CD4-positive, alpha-beta T cell treated with Interleukin-2 at 100 ng/mL for 4 hours (primary cell): ENCODE data around the gene DISC1.
"Not testable (repeated sequence)": the region's sequence is repeated elsewhere in the genome, so short reads cannot be mapped to it uniquely, and the experiment has no call there.

Source experiments
- DNase-seq: peaks from one replicate; pipeline ENCODE4 v3.0.0-alpha.2; 2020; ENCODE audit warnings: low spot score

DISC1 gene

DNA sequence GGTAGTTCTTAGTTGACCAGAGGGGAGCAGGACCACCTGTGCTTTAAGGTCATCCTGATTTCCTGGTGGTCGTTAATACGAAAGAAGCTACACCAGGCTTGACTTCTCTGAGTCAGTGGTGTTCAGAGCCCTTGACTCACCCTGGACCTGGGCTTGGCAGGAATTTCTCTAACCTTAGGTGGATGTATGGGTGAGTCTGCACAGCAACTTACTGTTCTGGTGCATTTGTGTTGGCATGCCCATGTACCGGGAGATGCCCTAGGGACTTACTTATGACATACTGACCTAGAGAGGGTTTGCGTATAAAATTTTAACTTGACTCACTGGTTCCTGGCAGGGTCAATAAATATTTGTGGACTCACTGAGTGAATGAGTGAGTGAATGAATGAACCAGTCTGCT lies 304.6 kb downstream of the DISC1 start:
- DNase-seq, result no peak

DNA sequence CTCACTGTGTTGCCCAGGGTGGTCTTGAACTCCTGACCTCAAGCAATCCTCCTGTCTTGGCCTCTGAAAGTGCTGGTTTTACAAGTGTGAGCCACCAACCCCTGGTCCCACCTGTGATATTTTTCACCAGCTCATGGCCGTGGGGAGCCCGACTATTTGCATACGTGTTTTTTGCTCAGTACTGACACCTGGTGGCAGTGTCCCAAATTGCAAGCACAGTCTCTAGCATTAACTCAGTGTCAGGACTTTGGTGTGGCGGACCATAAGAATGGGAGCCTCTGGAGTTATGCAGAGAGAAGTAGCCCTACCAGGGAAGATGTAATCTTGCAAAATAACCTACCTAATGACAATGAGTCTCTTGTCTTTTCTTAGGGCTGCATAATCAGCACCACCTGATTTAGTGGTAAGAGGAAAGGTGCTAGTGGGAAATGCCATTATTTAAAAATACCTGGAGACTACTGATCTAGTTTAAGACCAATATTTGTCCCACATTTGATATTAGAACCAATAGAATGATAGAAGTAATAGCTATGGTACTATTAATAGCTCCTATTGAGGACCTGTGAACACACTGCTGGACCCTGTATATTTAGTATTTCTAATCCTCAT lies 305.4 kb downstream of the DISC1 start:
- peak; percentile 31 for DNase-seq

DNA sequence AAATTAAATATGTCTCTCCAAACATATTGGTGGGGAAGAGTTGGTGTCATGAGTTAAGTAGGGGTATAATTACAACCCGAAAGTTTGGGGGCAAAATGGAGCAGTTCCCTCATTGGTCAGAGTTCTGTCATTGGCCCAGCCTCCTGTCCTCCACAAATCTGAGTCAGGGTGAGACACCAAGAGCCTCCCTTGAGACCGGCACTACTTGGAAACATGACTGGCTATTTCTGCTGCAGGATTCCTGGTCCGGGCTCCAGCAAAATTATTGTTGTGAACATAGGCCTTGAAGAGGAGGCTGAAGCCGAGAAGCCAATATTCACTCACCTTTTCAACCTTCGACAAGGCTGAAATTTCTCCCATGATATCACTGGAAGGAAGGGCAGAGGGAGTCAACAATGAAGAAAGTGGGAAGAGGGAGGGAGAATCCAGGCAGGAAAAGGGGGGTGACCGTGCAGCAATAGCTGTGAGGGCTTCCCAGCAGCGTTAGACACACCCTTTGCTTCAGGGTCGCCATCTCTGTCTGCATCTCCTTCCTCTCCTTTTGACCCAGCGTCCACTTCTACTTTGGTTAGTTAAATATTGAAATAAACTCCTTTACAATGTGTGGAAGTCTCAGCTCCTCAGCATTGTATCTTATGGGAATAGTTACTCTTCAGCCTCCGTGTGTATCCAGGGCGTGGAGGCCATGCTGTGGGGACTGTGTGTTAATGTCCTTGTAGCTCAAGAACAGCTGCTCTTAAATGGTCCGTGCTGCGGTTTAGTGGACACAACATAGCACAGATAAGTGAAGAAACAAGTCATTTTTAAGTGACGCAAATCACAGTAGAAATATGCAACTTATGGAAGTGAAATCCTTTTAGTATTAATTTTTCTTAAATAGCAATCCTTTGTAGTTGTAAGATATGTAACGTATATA lies 307.4 kb downstream of the DISC1 start:
- no peak for DNase-seq

DNA sequence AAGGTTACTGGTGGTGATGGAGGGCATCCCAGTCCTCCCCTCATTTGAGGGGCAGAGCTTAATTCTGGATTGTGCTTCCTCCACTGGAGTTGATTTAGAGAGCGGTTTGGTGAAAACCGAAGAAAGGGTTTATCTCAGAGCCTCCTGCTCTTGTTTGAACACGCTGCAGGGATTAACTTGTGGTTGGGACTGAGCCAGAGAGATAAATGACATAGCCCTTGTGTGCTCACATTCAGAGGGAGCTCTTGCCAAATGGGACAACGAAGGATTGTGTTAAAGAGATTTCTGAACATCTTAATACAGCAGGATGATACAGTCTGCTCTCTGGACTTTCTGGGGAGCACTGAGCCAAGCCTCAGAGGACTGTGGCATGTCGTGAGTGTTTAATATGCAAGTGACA lies 308.2 kb downstream of the DISC1 start:
- no peak for DNase-seq

DNA sequence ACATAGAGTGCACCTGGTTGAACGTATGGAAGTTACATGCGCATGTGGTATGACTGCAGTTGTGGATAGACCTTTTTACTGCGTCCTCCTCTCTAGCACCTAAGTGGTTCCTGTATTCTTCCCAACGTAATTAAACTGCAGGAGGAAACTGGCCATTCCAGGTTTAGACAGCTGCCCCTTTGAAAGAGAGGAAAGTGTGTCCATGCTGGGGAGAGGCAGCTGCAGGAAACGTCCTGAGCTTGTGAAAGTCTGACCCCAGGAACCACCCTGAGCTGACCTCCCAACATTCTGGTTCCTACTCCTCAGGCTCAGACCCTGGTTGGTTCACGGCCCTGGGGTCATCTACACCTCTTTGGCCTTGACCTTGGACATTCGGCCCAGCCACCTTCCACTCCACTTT lies 309.3 kb downstream of the DISC1 start:
- no peak for DNase-seq

DNA sequence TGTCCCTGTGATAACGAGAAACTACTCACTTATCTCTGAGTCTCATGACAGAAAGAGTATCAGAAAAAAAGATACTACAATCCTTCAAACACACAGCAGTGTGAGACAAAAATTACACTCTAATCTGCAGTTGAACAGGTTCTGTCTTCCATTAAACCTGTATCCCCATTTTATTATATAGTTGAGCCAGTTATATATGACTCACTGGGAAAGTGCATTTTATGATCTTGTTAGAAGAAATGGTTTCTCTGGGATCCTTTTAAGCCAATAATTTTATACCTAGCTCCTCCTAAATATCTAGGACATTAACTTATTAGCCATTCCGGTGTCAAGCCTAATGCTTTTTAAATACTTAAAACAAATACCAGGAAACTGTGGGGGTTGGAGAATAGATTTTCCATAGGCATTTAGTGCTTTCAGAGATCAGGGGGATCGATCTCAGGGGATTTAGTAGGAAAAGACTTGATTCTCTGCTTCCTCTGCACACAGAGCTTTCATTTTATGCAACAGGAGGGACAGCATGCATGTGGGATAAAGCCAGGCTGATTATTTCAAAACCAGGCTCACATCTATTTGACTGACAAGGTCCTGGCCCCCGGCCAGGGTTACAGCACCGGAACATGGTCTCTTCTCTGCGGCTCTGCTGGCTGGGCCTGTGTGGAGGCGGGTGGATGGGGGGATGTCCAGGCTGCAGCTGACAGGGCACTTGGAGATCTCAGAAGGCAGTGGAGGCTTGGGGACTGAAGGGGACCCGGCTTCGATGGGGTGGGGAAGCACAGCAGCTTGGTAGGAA lies 310.6 kb downstream of the DISC1 start:
- DNase-seq, result no peak

DNA sequence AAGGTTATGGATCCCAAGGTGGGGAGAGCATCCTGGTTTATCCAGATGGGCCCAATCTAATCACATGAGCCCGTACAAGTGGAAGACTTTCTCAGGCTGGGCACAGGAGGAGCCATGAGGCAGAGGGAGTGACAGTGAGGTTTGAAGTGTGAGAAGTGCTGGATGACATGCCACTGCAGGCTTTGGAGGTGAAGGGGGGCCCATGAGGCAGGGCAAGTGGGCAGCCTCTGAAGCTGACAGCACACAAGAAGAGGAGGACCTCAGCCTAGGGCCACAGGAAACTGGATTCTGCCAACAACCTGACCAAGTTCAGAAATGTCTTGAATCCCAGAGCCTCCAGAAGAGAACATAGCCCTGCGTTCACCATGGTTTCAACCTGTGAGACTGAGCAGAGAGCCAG lies 311.6 kb downstream of the DISC1 start:
- no peak for DNase-seq

DNA sequence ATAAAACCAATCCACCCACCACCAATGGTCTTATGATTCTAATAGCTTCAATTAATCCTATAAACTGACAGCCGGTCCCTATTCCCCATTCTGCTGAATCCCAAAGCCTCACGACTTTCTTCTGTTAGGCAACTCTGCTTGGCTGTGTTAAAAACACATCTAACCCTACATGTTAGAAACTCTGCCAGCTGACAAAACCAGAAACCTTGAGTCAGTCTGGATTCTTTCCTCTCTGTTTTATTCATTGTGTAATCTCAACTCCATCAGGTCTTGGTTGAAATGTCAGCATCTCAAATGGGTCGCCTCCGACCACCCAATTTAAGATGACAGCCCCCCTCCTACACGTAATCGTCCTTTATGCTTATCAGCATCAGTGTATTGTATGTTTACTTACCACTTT lies 312.1 kb downstream of the DISC1 start:
- DNase-seq, result no peak

DNA sequence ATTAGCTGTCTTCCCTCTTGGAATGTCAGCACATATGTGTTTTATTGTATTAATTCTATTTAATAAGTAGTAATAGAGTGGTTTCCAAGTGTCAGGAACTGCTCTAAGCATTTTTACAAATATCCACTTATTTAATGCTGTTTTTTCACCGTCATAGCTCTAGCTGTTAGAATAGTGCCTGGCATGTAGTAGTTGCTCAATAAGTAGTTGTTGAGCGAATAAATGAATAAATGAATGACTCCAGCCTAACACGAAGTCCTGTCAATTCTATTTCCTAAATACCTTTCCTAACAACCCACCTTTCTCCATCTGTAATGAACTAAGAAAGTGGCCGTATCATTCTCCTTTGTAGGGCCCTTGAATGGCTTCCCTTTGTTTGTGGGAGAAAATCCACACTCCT lies 312.5 kb downstream of the DISC1 start:
- no peak for DNase-seq

DNA sequence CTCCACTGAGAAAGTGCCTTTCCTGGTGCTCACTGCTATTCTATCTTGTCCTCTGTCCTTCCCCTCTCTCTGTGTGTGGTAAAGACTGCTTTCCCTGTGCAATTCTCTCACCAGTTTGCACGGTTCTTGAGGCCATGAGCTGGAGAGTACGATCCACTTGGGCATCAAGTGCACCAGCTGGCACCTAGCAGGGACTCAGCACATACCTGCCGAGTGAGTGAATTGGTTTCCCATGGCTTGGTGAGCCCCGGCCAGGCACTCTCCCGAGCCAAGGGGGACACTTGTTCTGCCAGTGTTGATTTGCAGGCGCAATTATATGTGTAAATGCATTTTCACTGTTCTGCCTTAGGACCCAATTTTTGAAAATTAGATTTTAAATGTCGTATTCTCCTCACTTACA lies 313.5 kb downstream of the DISC1 start:
- DNase-seq, result no peak

DNA sequence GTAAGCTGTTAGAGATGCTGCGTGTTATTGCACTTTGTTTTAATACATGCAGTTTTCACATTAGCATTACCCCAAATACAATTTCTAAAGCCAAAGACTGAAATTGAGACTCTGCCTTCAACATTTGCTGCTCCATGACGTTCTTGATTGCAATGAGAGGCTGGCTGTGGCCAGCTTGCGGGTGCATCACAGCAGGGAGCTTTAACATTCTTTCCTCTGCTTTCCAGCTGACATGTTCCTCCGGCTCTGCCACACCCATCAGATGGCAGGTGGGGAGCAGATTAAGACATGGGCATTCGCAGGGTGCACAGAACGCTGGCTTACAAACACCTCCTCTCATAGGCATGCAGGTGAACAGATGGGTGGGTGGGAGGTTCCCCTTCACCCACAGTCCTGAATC lies 314.1 kb downstream of the DISC1 start:
- no peak for DNase-seq

DNA sequence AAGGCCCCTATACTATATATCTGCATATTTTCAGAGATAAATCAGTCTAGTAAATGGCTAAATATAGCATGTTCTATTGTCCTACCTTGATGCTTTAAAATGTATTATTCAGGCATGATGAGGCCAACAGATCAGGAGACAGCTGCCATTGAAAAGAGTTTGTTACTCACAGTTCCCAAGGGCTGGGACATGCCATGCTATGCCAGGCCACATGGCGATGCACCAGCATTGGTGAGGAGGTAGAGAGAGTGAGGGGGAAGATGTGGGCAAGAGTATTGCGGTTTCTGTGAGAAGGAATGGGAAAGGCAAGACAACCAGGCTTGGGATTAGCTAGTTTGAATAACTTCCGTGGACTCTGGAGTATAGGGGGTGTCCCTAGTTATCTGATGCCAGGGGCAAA lies 316.5 kb downstream of the DISC1 start:
- no peak for DNase-seq

DNA sequence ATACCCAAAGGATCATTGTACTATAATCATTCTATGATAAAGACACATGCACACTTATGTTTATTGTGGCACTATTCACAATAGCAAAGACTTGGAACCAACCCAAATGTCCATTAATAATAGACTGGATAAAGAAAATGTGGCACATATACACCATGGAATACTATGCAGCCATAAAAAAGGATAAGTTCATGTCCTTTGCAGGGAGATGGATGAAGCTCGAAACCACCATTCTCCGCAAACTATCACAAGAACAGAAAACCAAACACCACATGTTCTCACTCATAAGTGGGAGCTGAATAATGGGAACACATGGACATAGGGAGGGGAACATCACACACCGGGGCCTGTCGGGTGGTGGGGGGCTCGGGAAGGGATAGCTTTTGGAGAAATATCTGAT lies 321.5 kb downstream of the DISC1 start:
- not testable (repeated sequence) for DNase-seq

DNA sequence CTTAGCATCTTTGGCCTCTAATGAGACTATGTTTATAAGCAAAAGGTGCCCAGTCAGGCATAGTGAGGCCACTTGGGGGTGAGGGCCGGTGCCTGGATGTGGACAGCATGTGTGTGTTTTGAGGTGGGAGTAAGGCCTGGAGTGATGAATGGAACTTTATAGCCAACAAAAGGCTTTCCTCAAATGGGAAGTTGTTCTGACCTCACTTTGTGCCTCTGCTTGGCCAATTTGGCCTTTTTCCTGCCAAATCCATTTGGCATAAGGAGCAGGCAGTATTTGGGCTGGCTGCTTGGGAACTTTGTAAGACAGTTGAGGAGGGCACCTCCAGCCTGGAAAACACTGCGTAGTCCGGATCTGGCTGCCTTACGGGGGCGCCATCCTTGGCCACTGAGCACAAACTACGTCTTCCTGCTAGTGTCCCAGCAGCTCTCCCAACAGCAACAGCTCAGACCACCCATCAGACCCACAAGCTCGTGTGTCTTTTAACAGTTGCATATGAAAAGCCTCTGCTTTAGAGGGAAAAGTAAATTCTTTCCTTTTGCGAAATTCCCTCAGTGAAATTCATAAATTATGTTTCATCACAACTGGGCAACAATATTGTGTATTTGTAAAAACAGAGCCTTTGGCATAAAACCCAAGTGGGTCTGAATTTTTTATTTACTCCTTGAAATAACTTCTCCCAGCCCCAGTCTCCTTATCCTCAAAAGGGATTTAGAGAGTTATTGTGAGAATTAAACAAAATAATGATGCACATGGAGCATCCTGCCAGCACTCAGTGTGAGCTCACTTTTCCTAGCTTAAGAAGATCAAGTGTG lies 322.9 kb downstream of the DISC1 start:
- no peak for DNase-seq

DNA sequence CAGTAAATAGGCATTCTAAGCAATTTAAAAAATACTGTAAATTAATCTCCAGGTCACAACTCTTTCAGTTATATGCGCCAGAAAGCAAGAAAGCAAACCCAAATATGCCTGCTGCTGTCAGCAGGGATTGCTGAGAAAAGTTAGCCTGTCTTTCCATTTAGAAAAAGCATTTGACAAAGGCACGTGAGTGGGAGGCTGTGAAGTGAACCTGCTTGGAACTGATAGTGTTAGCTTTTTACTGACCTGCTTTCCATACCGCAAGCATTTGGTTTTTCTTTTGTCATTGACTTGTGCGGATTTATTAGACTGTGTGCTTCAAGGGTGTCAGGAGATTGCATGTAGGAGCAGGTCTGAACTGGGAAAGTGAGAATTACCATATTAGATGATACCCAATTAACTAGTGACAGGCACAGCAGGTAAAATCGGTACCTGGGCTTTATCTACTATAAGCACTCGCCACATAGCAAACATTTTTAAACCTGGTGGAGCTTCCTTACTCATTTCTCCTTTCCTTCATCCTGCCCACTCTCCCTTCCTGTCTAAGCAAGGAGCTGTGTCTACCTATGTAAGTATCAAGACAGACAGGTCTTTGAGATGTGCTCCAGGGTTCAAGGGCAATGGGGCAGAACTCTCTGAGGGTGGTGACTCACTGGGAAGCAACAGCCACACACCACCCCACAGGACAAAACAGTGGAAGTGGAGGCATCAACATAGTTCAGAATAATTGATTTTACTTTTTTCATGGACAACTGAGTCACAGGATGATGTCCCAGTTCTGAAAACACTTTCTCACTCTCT lies 323.9 kb downstream of the DISC1 start:
- no peak for DNase-seq

DNA sequence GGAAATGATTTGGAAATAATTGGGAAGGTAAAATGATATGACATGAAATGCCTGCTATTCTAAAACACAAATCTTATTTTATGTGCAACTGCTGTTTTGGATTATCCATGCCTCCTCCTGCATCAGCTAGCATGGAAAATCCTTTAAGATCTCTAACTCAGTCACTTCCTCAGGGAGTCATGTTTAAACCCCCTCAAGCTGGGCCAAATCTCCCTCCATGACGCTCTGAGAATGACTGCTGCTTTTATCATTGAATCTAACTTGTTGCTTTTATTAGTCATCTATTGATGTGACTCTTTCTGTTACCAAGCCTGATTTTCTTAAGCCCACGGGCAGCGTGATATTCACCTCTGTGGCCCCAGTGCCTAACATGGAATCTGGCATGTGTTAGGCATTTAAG lies 324.8 kb downstream of the DISC1 start:
- no peak for DNase-seq

DNA sequence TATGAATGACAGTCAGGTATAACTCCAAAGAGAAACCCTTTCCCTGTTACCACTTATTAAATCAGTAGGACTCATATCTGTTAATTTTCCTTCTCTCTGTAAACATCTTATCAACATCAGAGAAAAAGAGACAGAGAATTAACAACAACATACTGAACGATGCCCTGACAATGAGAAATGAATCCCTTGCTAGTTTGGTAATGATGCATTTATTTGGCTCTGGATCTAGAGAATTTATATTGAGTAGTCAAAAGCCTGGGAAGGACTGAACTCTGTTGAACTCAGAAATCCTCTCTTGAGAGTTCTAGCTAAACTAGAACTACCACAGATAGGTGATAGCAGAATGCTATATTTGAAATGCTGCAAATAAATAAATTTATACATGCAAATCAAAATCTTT lies 325.6 kb downstream of the DISC1 start:
- DNase-seq, result no peak

DNA sequence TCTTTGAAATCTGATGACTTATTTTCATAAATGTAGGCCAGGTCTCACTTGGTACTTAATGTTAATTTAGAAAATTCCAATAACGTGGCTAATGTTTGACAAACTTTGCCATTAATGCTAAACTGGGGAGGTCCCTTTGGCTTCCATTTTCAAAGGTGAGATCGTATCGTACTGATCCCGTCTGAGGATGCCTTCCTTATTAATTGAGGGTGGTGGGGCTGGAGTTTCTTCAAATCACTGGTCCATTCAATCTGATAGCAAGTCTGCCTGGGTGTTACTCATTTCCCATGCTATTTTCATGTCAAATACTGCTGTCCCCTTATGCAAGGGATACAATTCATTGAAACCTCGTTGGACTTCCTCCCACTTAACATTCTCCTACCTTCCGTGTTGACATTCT lies 327.1 kb downstream of the DISC1 start:
- no peak for DNase-seq

DNA sequence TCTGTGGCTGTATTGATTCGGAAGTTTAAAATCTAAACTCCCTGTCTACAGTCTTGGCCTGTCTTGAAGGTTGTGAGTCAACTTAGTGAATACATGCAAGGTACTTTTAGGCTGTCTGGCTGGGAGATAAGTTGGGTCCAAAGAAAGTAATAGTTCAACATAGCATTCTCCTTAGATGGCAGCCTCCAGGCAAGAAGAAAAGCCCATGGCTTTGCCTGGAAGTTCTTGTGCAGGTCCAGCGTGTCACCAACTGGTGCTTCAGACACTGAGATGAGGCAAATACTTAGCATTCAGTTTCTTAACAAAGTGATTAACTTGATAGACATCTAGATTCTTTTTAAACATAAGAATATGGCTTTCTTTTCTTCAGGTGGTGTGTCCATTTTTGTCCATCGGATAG lies 328.2 kb downstream of the DISC1 start:
- no peak for DNase-seq

DNA sequence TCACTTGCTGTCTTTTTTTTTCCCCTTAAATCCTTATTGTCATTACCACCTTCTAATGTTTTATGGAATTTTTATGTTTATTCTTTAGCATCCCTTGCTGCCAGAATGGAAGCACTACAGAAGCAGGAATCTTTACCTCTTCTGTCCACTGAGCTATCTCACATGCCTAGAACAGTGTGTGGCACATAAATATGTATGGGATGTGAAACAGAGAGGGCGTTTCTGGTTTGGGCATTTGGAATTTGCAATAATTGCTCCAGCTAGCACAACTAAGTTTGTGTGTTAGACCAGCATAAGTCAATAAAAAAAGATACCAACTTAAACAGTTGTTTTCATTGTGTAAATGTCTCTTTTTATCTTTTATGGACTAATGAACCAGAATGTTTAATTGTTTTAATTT lies 330.8 kb downstream of the DISC1 start:
- no peak for DNase-seq

DNA sequence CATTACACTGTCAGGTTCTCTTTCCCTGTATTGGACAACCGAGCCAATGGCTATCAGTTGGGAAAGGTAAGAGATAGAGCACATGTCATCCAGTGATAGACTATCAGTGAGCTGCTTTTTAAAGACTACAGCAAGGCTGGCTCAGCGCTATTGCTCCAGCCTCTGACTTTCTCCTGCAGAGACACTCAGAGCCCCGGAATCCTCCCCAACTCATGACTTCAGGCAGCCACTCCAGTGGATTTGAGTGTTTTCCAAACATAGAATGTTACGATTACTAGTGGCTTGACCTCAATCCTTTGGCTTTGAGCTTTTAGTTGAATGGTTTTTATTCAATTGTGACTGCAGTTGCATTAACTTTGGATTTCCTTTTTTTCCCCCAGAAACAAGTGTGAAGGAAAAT lies 331.9 kb downstream of the DISC1 start:
- DNase-seq, result no peak
